ENCODE results near the gene DYRK1B. TPM values are rescaled to one million over a fixed set of nuclear protein-coding genes. Genes with fewer than 3 reads are reported as not detected.

The DYRK1B gene
- total RNA-seq, 1 donor from 2014 or later: 19.9 TPM

GRCh38 chr19:39788244-39788643 is 45.7 kb downstream of the DYRK1B start:
- intact Hi-C loops (cut with DNase I): no loop called here
- ATAC-seq: no peak

GRCh38 chr19:39780894-39781293 is 53.1 kb downstream of the DYRK1B start:
- ATAC-seq (no peak), DNase-seq (ENCODE audit: missing footprints) (no peak)
- intact Hi-C loops (cut with DNase I): no loop called here

More at GRCh38 chr19:39788244-39788643, 45.7 kb downstream of the DYRK1B start:
- no peak for DNase-seq (ENCODE audit: missing footprints)

GRCh38 chr19:39778763-39779162 is 55.2 kb downstream of the DYRK1B start, which contains the start of gene LEUTX:
TSS of gene LEUTX (plus strand) at chr19:39778854. CDS start at chr19:39778921, 67 bp downstream.
- ATAC-seq (no peak), DNase-seq (ENCODE audit: missing footprints) (no peak)
- intact Hi-C loops (cut with DNase I): no loop called here

Small RNA genes within 50 kb of the gene (microRNA-seq; reads per million reads assigned to microRNA genes)
- not detected for gene MIR6719

Other genes with a start within 250 kb of the DYRK1B start
- not detected for gene LGALS13, start 231.6 kb downstream of the DYRK1B start, total RNA-seq
- not detected for gene LGALS16, start 178.2 kb downstream of the DYRK1B start, total RNA-seq
- gene LGALS14, start 129.7 kb downstream of the DYRK1B start, total RNA-seq: not detected
- not detected for gene CLC, start 96.1 kb downstream of the DYRK1B start, total RNA-seq
- gene LEUTX, start 55.3 kb downstream of the DYRK1B start, total RNA-seq: not detected
- gene FBL, start 12.2 kb upstream of the DYRK1B start, total RNA-seq: 64.8 TPM
- gene FCGBP, start 100.5 kb upstream of the DYRK1B start, total RNA-seq: 19.5 TPM
- 73.6 TPM for gene PSMC4, start 137.0 kb upstream of the DYRK1B start, total RNA-seq
- gene ZNF546, start 162.9 kb upstream of the DYRK1B start, total RNA-seq: 5.1 TPM
- gene ZNF780B, start 222.1 kb upstream of the DYRK1B start, total RNA-seq: 22.3 TPM